Astrocyte (in vitro differentiated cells and primary cell): ENCODE measurements around the gene METTL27.

ENCODE experiments used
- CTCF ChIP-seq: IDR thresholded peaks from 2 replicates; pipeline ENCODE4 v1.5.1; 2011; ENCODE audit warnings: low read depth, mild to moderate bottlenecking, inconsistent platforms, low read length, moderate library complexity; ENCODE audit not compliant: insufficient read depth
- EZH2 ChIP-seq: IDR thresholded peaks from 2 replicates; pipeline ENCODE4 v1.6.1; 2012; ENCODE audit warnings: mild to moderate bottlenecking, low read length, inconsistent platforms; ENCODE audit not compliant: insufficient read depth

- no peak for TF ChIP-seq CTCF
- no peak for TF ChIP-seq EZH2
Measured at GRCh38 chr7:73810998-73811360, 31.3 kb downstream of the METTL27 start.
